SK-N-SH (cell line): Measurements from ENCODE around the gene JAZF1.

Source experiments
- CTCF ChIP-seq: fragments of 200-600 bp; sonication (generic); IDR thresholded peaks from 2 replicates; pipeline ENCODE4 v1.6.1; 2017; ENCODE audit warnings: antibody characterized with exemption, mild to moderate bottlenecking, moderate library complexity
- ELF1 ChIP-seq: IDR thresholded peaks from 2 replicates; pipeline ENCODE4 v1.4.0; 2012
- EZH2phosphoT487 ChIP-seq: fragments of 200-600 bp; sonication (generic); IDR thresholded peaks from 2 replicates; pipeline ENCODE4 v1.6.1; 2017; ENCODE audit warnings: low read depth, mixed run types, mild to moderate bottlenecking, antibody characterized with exemption, moderate library complexity, borderline replicate concordance
- JUND ChIP-seq: IDR thresholded peaks from 2 replicates; pipeline ENCODE4 v1.4.0; 2012
- RCOR1 ChIP-seq: fragments of 150-350 bp; IDR thresholded peaks from 2 replicates; pipeline ENCODE4 v1.6.1; 2017; ENCODE audit warnings: antibody characterized with exemption, low read length
- YY1 ChIP-seq: IDR thresholded peaks from 2 replicates; pipeline ENCODE4 v1.4.0; 2012; ENCODE audit warnings: low read depth, mild to moderate bottlenecking
- ZBTB33 ChIP-seq: IDR thresholded peaks from 2 replicates; pipeline ENCODE4 v1.4.0; 2012; ENCODE audit warnings: low read depth, borderline replicate concordance

DNA sequence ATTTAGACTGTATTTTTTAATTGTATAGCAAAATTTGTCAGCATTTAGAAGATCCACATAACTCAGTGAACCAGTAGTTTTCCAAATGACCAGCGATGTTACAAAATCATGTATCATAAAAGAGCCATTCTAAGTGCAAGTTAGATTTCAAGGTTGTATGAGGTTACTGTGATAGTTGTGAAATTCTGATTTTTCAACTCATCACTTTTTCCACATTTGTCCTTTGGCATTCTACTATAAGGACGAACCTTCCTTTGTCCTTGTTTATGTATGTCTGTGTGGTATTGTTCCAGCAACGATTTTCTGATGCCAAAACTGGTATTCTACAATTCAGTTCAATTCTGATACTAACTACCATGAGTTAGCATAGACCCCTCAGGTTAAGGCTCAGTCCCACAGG, 376.5 kb downstream of the JAZF1 start:
- no peak for TF ChIP-seq CTCF
- no peak for TF ChIP-seq RCOR1
- no peak for TF ChIP-seq JUND
- TF ChIP-seq ZBTB33: no peak
- no peak for TF ChIP-seq EZH2phosphoT487
- no peak for TF ChIP-seq YY1
- no peak for TF ChIP-seq ELF1
